ENCODE results near the gene TSC1.
"Not testable (repeated sequence)": the region's sequence is repeated elsewhere in the genome, so short reads cannot be mapped to it uniquely, and the experiment has no call there.

Gene TSC1

GRCh38 chr9:132944294-132945185 is at the start of gene TSC1:
Gene TSC1, minus strand, starts transcription at chr9:132944616. Its CDS starts 15,744 bp downstream, at chr9:132928872.
- DNase-seq: peak; percentile 85

GRCh38 chr9:132993511-132993939 is 49.1 kb upstream of the TSC1 start:
- no peak for DNase-seq

- no peak for DNase-seq
These were observed 47.2 kb upstream of the TSC1 start for GRCh38 chr9:132991351-132992300.

- no peak for DNase-seq
These were observed 46.4 kb upstream of the TSC1 start for GRCh38 chr9:132990781-132991180.

- not testable (repeated sequence) for DNase-seq
These were observed 45.7 kb upstream of the TSC1 start for GRCh38 chr9:132989998-132990557.

GRCh38 chr9:132989414-132989996 is 45.1 kb upstream of the TSC1 start:
- DNase-seq: no peak

- no peak for DNase-seq
These were observed 44.5 kb upstream of the TSC1 start for GRCh38 chr9:132989014-132989310.

GRCh38 chr9:132988244-132989013 is 44.0 kb upstream of the TSC1 start:
- DNase-seq: no peak

- no peak for DNase-seq
These were observed 42.5 kb upstream of the TSC1 start for GRCh38 chr9:132986640-132987620.

- DNase-seq: no peak
These were observed 41.7 kb upstream of the TSC1 start for GRCh38 chr9:132986114-132986513.

- DNase-seq: no peak
These were observed 41.1 kb upstream of the TSC1 start for GRCh38 chr9:132985489-132985888.

GRCh38 chr9:132985071-132985350 is 40.6 kb upstream of the TSC1 start:
- DNase-seq: no peak

GRCh38 chr9:132984202-132985070 is 40.0 kb upstream of the TSC1 start:
- no peak for DNase-seq

GRCh38 chr9:132983491-132984201 is 39.2 kb upstream of the TSC1 start:
- DNase-seq: no peak

GRCh38 chr9:132982458-132982857 is 38.0 kb upstream of the TSC1 start:
- no peak for DNase-seq

- no peak for DNase-seq
These were observed 35.7 kb upstream of the TSC1 start for GRCh38 chr9:132980157-132980556.

- no peak for DNase-seq
These were observed 34.2 kb upstream of the TSC1 start, which contains the start of gene GFI1B for GRCh38 chr9:132978451-132979131. Gene GFI1B, plus strand, starts transcription at chr9:132978694. Its CDS starts 7,985 bp downstream, at chr9:132986679.

GRCh38 chr9:132978112-132978450 is 33.7 kb upstream of the TSC1 start:
- DNase-seq: no peak

- DNase-seq: no peak
These were observed 32.2 kb upstream of the TSC1 start for GRCh38 chr9:132976571-132976970.

Data from NCI-H748 treated with DMSO at 0.1 percent for 48 hours (cell line).